Neural cell (in vitro differentiated cells): Measurements from ENCODE around the gene CYP19A1. TPM values are rescaled to one million over a fixed set of nuclear protein-coding genes. Genes with fewer than 3 reads are reported as not detected.

Experiments
- H2AFZ ChIP-seq: fragments of 200-600, 300-800 bp; sonication (generic), shearing (Covaris generic); 2 replicates; pipeline ENCODE4 v1.6.0; 2014; ENCODE audit warnings: low read depth, mild to moderate bottlenecking, antibody characterized with exemption, low read length, moderate library complexity
- H3F3A ChIP-seq: fragments of 200-600 bp; shearing (Covaris generic); 2 replicates; pipeline ENCODE4 v1.6.1; 2016; ENCODE audit warnings: mild to moderate bottlenecking, moderate library complexity, mixed read lengths, antibody characterized with exemption, low read length; ENCODE audit not compliant: insufficient read depth, poor library complexity, severe bottlenecking
- H3K27ac ChIP-seq: fragments of 200-600, 300-800 bp; sonication (generic), shearing (Covaris generic); 2 replicates; pipeline ENCODE4 v1.5.1; 2014; ENCODE audit warnings: mild to moderate bottlenecking, low read length, moderate library complexity
- H3K27me3 ChIP-seq: fragments of 300-800, 200-600 bp; sonication (generic), shearing (Covaris generic); 2 replicates; pipeline ENCODE4 v1.6.0; 2014; ENCODE audit warnings: mild to moderate bottlenecking, low read depth, low read length, moderate library complexity; ENCODE audit not compliant: insufficient read depth
- H3K36me3 ChIP-seq: fragments of 300-800, 200-600 bp; sonication (generic), shearing (Covaris generic); 2 replicates; pipeline ENCODE4 v1.5.1; 2014; ENCODE audit warnings: mild to moderate bottlenecking, antibody characterized with exemption, low read length, moderate library complexity; ENCODE audit not compliant: insufficient read depth
- H3K4me2 ChIP-seq: fragments of 300-800, 200-600 bp; sonication (generic), shearing (Covaris generic); 2 replicates; pipeline ENCODE4 v1.6.0; 2014; ENCODE audit warnings: mild to moderate bottlenecking, low read length
- H3K4me3 ChIP-seq: fragments of 300-800, 200-600 bp; sonication (generic), shearing (Covaris generic); 2 replicates; pipeline ENCODE4 v1.5.1; 2014; ENCODE audit warnings: mild to moderate bottlenecking, low read length, moderate library complexity
- H3K79me2 ChIP-seq: fragments of 200-600 bp; shearing (Covaris generic); replicated peaks from 2 replicates; pipeline ENCODE4 v1.6.0; 2014; ENCODE audit warnings: mild to moderate bottlenecking, low read length, moderate library complexity; ENCODE audit not compliant: insufficient read depth
- H3K9ac ChIP-seq: fragments of 300-800, 200-600 bp; sonication (generic), shearing (Covaris generic); 2 replicates; pipeline ENCODE4 v1.6.1; 2016; ENCODE audit warnings: mild to moderate bottlenecking, low read length, mixed read lengths
- H3K9me2 ChIP-seq: fragments of 200-600 bp; shearing (Covaris generic); 2 replicates; pipeline ENCODE4 v1.6.1; 2016; ENCODE audit warnings: mild to moderate bottlenecking, low read length, mixed read lengths; ENCODE audit not compliant: insufficient read depth
- H3K9me3 ChIP-seq: fragments of 200-600, 300-800 bp; sonication (generic), shearing (Covaris generic); 2 replicates; pipeline ENCODE4 v1.6.1; 2016; ENCODE audit warnings: mild to moderate bottlenecking, mixed run types, low read length, moderate library complexity, mixed read lengths
- H4K20me1 ChIP-seq: fragments of 200-600 bp; shearing (Covaris generic); 2 replicates; pipeline ENCODE4 v1.6.1; 2016; ENCODE audit warnings: mild to moderate bottlenecking, mixed run types; ENCODE audit not compliant: insufficient read depth
- EP300 ChIP-seq: fragments of 450-650 bp; conservative IDR thresholded peaks from 2 replicates; pipeline ENCODE4 v1.6.1; 2014; ENCODE audit warnings: antibody characterized with exemption, mild to moderate bottlenecking, moderate library complexity; ENCODE audit not compliant: poor library complexity, severe bottlenecking
- EZH2 ChIP-seq: fragments of 200-600, 300-800 bp; shearing (Covaris generic), sonication (generic); IDR thresholded peaks from 2 replicates; pipeline ENCODE4 v1.6.1; 2014; ENCODE audit warnings: antibody characterized with exemption, low read length, borderline replicate concordance, mild to moderate bottlenecking; ENCODE audit not compliant: insufficient read depth, poor library complexity, severe bottlenecking
- MXI1 ChIP-seq: fragments of 450-650 bp; conservative IDR thresholded peaks from 2 replicates; pipeline ENCODE4 v1.6.1; 2014; ENCODE audit warnings: antibody characterized with exemption, mild to moderate bottlenecking; ENCODE audit not compliant: poor library complexity, severe bottlenecking
- POLR2AphosphoS5 ChIP-seq: IDR thresholded peaks from 2 replicates; pipeline ENCODE4 v1.6.1; 2012
- RAD21 ChIP-seq: fragments of 450-650 bp; conservative IDR thresholded peaks from 2 replicates; pipeline ENCODE4 v1.6.1; 2014; ENCODE audit warnings: antibody characterized with exemption, mild to moderate bottlenecking, moderate library complexity
- SMC3 ChIP-seq: fragments of 450-650 bp; conservative IDR thresholded peaks from 2 replicates; pipeline ENCODE4 v1.6.1; 2014; ENCODE audit warnings: antibody characterized with exemption, mild to moderate bottlenecking, moderate library complexity; ENCODE audit not compliant: poor library complexity
- TAF1 ChIP-seq: IDR thresholded peaks from 2 replicates; pipeline ENCODE4 v1.6.1; 2012; ENCODE audit warnings: low read depth
- polyA plus RNA-seq: library from polyadenylated mRNA; depleted of rRNA; stranded (reverse); fragments of >200 nt; gene quantifications from 2 replicates; pipeline ENCODE4 v1.2.3, GENCODE V29; 2014
- TF ChIP-seq, protein P1 (sequence below): fragments of 450-650 bp; IDR thresholded peaks from 2 replicates; pipeline ENCODE4 v1.5.1; 2014; ENCODE audit warnings: antibody characterized with exemption, mild to moderate bottlenecking, moderate library complexity; ENCODE audit not compliant: poor library complexity, severe bottlenecking
- TF ChIP-seq, protein P2 (sequence below): IDR thresholded peaks from 2 replicates; pipeline ENCODE4 v1.6.1; 2012; ENCODE audit warnings: borderline replicate concordance

CYP19A1 gene
- polyA plus RNA-seq, 1 donor from 2014 or later: not detected

DNA sequence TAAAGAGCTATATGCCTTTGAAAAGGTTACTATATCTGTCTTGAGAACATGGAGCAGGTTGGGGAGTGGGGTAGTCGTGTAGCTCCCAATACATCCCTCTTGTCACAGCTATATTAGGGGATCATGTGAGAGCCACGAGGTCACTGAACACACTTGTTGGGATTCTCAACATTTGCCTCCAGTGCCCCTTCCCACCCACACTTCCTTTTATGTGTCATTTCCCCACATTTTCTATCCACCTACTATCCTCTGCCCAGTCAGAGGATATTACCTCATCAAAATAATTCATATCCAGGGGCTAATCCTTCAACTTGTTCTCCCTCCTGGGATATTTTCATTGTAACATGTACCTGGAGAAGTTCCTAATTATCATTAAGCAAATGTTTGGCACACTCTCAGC is 85.0 kb downstream of the CYP19A1 start:
- Histone ChIP-seq H3K79me2 (no peaks in the 10 kb centered on the region), H3K9me2 (no peaks in the 10 kb centered on the region), H3K4me3 (no peak overlapping the region), H4K20me1 (no peaks in the 10 kb centered on the region), H3K9me3 (no peaks in the 10 kb centered on the region), H3K27me3 (peaks cover under 1% of the 10 kb centered on the region), H3K27ac (no peak overlapping the region), H3F3A (no peaks in the 10 kb centered on the region), H3K9ac (no peak overlapping the region), H3K4me2 (no peak overlapping the region), H2AFZ (no peak overlapping the region), H3K36me3 (no peaks in the 10 kb centered on the region)
- TF ChIP-seq, protein P1, sequence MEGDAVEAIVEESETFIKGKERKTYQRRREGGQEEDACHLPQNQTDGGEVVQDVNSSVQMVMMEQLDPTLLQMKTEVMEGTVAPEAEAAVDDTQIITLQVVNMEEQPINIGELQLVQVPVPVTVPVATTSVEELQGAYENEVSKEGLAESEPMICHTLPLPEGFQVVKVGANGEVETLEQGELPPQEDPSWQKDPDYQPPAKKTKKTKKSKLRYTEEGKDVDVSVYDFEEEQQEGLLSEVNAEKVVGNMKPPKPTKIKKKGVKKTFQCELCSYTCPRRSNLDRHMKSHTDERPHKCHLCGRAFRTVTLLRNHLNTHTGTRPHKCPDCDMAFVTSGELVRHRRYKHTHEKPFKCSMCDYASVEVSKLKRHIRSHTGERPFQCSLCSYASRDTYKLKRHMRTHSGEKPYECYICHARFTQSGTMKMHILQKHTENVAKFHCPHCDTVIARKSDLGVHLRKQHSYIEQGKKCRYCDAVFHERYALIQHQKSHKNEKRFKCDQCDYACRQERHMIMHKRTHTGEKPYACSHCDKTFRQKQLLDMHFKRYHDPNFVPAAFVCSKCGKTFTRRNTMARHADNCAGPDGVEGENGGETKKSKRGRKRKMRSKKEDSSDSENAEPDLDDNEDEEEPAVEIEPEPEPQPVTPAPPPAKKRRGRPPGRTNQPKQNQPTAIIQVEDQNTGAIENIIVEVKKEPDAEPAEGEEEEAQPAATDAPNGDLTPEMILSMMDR: no peak
- TF ChIP-seq, protein P2, sequence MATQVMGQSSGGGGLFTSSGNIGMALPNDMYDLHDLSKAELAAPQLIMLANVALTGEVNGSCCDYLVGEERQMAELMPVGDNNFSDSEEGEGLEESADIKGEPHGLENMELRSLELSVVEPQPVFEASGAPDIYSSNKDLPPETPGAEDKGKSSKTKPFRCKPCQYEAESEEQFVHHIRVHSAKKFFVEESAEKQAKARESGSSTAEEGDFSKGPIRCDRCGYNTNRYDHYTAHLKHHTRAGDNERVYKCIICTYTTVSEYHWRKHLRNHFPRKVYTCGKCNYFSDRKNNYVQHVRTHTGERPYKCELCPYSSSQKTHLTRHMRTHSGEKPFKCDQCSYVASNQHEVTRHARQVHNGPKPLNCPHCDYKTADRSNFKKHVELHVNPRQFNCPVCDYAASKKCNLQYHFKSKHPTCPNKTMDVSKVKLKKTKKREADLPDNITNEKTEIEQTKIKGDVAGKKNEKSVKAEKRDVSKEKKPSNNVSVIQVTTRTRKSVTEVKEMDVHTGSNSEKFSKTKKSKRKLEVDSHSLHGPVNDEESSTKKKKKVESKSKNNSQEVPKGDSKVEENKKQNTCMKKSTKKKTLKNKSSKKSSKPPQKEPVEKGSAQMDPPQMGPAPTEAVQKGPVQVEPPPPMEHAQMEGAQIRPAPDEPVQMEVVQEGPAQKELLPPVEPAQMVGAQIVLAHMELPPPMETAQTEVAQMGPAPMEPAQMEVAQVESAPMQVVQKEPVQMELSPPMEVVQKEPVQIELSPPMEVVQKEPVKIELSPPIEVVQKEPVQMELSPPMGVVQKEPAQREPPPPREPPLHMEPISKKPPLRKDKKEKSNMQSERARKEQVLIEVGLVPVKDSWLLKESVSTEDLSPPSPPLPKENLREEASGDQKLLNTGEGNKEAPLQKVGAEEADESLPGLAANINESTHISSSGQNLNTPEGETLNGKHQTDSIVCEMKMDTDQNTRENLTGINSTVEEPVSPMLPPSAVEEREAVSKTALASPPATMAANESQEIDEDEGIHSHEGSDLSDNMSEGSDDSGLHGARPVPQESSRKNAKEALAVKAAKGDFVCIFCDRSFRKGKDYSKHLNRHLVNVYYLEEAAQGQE: no peak
- no peak for TF ChIP-seq TAF1
- TF ChIP-seq SMC3: no peak
- TF ChIP-seq POLR2AphosphoS5: no peak
- no peak for TF ChIP-seq RAD21
- TF ChIP-seq EZH2: no peak
- no peak for TF ChIP-seq MXI1

DNA sequence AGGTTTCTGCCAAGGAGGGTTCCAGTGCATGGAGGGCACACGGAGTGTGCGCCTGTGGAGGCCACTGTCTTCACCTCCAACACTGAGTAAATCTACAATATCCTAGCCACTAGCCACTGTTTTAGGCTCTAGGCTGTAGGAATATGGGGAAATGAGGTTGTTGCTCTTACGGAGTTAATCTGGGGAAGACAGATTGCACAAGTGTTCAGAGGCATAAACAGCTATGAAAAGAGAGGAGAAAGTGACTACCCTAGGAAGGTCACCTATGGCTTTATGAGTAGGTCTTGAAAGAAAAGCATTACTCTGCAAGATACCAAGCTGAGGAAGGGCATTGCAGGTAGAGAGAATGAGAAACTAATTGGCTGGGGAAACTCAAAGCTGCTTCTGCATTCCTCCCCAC is 85.7 kb downstream of the CYP19A1 start:
- no peaks in the 10 kb centered on the region for H3K36me3 ChIP-seq
- H3K27ac ChIP-seq: no peak overlapping the region
- no peak overlapping the region for H3K9ac ChIP-seq
- no peak overlapping the region for H3K4me2 ChIP-seq
- TF ChIP-seq MXI1: no peak
- TF ChIP-seq SMC3: no peak
- TF ChIP-seq TAF1: no peak
- no peak for TF ChIP-seq EP300
- no peak for TF ChIP-seq RAD21
- no peak for TF ChIP-seq EZH2
- TF ChIP-seq POLR2AphosphoS5: no peak
- TF ChIP-seq, protein P1: no peak
- TF ChIP-seq, protein P2: no peak
- no peak overlapping the region for H2AFZ ChIP-seq
- H3K27me3 ChIP-seq: peaks cover 5% of the 10 kb centered on the region
- no peaks in the 10 kb centered on the region for H3K9me3 ChIP-seq
- no peaks in the 10 kb centered on the region for H4K20me1 ChIP-seq
- H3K79me2 ChIP-seq: no peaks in the 10 kb centered on the region
- H3F3A ChIP-seq: no peaks in the 10 kb centered on the region
- no peaks in the 10 kb centered on the region for H3K9me2 ChIP-seq
- H3K4me3 ChIP-seq: no peak overlapping the region
